Epithelial cell of prostate (primary cell): ENCODE data around the gene GRK4.
"Not testable (repeated sequence)": the region's sequence is repeated elsewhere in the genome, so short reads cannot be mapped to it uniquely, and the experiment has no call there.

Source experiments
- DNase-seq: peaks from one replicate; pipeline ENCODE4 v3.0.0-alpha.2; 2011; ENCODE audit warnings: low read depth, low spot score
- H3K27ac ChIP-seq: fragments of 450-650 bp; 2 replicates; pipeline ENCODE4 v1.5.1; 2017; ENCODE audit warnings: mild to moderate bottlenecking

The GRK4 gene

DNA sequence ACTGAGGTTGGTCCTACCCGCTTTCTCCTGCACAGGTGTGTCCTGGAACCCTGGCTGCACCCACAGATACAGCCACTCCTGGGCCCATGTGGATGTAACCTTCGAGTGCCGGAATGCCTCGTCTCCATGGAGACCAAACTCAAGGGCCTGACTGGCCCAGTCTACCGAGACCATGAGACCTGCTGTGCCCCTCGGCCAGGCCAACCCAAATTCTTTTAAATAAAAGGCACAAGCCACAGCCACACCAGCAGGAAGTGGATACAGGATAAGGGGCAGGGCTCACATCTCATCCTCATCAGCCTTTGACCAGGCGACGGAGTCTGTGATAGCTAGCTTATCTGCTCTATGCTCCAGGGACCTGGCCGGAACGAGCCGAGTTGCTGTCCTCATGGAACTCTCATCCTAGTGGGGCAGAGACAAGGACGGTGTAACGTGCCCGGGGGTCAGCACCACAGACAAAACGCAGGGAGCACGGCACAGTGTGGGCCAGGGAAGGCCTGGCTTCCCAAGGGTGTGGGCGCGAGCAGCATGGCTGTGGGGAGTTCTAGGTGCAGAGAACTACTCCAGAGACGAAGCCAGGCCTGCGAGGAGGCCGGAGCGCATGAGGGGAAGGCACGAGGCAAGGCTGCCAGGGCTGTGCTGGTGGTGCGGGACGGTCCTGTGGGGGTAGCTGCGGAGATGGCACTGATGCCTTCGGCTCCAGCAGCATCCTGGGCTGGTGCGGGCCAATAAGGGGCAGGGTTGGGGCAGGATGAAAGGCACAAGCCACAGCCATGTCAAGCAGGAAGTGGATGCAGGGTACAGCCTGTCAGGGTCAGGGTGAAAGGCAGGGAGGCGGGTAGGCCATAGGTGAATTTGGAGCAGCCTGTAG lies 22.9 kb upstream of the GRK4 start:
- no peak for DNase-seq
- no peak overlapping the region for H3K27ac ChIP-seq

DNA sequence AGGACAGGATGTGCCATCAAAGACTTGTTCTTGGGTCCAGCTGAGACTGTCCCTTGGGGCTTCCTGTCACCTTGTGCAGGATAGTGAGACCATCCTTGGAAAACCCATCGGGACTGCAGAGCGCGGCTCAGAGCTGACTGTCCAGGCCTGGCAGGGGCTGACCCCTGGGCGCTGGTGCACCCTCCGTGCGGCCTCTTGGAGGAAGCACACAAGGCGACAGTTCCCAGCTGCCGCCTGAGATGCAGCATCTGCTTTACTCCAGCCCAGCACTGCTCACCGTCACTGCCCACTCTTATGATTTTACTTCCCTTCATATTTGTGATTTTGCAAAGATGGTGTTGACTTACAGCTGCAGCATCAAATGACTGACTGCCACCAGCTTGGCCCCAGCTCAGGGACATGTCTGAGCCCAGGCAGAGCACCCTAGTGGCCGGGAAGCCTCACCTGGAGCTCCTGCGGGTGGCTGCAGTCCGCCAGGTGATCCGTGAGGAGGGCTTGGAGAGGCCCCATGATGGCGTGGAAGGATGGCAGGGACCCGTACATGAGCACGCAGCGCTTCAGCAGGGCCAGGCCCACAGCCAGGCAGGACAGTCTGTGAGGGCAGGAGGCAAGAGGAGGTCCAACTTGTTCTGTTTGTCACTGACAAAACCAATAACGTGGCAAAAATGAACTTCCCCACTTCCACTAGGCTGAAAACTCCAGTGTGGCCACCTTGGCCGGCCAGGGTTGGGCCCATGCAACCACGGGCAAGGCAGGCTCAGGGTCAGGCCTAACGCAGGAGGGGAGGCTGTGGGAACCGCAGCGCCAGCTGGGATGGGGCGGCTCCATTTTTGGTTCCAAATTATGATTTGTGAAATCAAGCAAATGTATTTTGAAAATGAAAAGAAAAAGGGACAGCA lies 22.0 kb upstream of the GRK4 start:
- no peak overlapping the region for H3K27ac ChIP-seq
- DNase-seq: no peak

DNA sequence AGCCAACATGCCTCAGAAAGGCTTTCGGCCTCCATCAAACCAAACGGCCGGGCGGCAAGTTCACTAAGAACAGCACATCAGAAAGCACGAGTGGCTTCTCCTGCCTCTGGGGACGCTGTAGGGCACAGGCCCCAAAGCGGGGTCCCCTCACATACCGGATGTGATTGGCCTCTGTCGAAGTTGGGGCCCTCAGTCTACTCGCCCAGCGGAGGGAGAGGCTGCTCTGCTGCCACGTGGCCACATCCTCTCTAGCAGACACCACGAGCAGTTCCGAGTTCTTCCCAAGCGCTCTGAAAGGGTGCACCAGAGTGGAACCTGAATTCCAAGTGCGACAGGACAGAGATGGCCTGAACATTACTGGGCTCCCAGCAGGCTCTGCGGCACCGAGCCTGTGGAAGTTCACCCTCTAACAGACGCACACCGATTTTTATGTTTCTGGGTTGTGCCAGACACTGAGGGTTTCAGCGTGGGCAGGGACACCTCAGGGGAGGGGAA lies 21.3 kb upstream of the GRK4 start:
- peak overlapping the region; percentile 27 for H3K27ac ChIP-seq

GRCh38 chr4:2942532-2943363 lies 20.6 kb upstream of the GRK4 start:
- H3K27ac ChIP-seq: peak overlapping the region; percentile 27
- DNase-seq: no peak

More for the DNA sequence above, 21.3 kb upstream of the GRK4 start:
- no peak for DNase-seq

DNA sequence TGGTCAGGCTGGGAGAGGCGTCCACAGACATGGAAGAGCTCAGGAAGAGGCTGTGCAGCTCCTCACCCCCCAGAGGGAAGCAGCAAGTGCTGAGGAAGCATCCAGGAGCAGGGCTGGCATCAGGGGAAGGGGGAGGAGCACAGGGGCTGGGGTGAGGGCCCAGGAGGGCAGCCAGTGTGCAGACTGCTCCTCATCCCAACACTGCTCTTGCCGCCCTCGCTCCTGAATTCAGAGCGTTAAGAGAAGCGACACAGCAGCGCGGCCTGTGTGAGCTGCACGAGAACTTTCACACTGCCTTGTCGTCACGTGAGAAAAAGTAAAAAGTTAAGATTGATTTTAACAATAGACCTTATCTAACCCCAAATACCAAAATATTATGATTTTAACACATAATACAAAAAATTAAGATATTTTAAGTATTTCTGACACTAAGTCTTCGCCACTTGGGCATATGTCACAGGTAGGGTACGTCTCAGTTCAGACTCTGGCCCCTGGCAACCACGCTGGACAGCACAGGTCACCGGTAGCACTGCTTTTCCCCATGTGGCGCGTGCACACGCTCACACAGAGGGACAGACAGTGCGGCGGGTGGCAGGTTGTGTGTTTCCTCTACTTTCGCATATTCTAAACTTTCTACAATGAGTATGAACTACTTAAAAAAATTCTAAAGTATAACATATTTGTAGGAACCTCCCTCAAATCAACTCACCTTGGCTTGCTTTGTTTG lies 19.8 kb upstream of the GRK4 start:
- peak overlapping the region; percentile 27 for H3K27ac ChIP-seq
- no peak for DNase-seq

GRCh38 chr4:2944091-2944482 lies 19.3 kb upstream of the GRK4 start:
- no peak for DNase-seq
- no peak overlapping the region for H3K27ac ChIP-seq

GRCh38 chr4:2944586-2945526 lies 18.5 kb upstream of the GRK4 start:
- no peak for DNase-seq
- no peak overlapping the region for H3K27ac ChIP-seq

DNA sequence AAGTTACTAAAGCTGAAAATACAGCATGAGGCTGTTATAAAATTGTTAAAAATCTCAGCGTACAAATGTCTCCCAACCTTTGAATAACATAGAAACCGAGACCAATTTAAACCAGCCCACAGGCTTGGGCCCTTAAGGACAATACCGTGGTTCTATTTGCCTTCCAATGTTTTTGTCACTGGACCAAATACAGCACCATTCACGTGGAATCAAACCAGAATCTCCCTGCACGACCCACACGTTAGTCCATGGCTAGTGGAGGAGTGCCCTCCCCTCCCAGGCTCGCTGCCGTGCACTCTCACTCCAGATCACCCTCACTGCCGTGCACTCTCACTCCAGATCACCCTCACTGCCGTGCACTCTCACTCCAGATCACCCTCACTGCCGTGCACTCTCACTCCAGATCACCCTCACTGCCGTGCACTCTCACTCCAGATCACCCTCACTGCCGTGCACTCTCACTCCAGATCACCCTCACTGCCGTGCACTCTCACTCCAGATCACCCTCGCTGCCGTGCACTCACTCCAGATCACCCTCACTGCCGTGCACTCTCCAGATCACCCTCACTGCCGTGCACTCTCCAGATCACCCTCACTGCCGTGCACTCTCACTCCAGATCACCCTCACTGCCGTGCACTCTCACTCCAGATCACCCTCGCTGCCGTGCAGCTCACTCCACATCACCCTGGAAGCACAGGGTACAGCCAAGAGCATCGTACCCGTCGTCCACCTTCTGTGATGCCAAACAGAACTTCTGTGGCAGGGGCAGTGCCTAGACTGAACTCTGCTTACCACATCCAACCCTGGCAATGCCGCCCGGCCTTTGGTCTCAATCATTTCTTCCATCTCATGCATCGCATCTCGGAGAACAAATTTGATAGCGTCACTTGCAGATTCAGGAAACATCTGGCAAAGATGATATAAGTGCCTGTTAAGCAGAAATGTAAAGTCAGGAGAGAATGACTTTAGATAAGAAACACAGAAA lies 17.5 kb upstream of the GRK4 start:
- not testable (repeated sequence) for DNase-seq, H3K27ac ChIP-seq

GRCh38 chr4:2946812-2947600 lies 16.4 kb upstream of the GRK4 start:
- no peak for DNase-seq
- no peak overlapping the region for H3K27ac ChIP-seq

DNA sequence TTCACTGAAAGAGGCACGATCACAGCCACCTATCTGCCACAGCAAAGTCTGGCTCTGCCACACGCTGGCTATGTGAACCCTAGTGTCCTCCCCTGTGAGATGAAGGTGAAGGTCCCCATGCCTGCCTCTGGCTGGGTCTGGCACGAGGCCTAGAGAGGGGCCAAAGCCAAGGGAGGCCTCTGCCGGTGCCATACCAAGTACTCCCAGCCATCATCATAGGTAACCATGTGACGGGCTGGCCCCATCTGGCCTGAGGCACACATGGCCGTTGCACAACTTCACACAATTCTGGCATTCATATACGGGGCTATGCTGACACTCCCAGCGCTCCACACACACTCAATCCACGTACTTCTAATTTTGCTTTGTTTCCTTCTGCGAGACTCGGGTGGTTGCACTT lies 15.4 kb upstream of the GRK4 start:
- no peak overlapping the region for H3K27ac ChIP-seq
- DNase-seq: no peak

DNA sequence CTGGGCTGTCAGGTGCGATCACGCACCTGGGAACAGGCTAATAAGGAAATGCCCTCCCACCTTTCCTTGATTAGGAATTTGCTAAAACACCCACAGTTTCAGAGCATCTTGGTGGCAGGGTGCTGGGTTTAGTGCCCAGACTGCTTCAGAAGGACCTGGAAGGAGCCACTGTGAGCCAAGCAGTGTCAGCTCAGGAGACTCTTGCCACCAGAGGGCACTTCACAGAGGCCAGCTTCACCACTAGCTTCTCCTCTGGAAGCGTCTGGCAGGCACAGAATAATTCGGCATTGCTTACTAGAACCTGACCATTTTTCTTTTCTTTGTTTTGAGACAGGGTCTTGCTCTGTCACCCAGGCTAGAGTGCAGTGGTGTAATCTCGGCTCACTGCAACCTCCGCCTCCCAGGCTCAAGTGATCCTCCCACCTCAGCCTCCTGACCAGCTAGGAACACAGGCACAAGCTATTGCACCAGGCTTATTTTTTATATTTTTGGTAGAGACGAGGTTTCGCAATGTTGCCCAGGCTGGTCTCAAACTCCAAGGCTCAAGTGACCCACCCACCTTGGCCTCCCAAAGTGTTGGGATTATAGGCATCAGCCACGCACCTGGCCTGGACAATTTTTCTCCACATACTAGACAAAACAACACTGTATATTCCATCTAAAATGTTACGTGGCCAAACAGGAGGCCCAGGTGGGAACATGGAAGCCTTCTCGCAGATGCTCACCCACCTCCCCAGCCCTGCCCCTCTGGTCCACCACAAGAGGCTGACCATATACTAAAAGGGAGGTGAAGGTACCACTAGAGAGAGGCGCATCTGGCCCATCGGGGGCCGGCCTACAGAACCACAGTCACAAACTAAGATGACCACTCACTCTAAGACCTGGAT lies 14.2 kb upstream of the GRK4 start:
- no peak for DNase-seq
- no peak overlapping the region for H3K27ac ChIP-seq

GRCh38 chr4:2949782-2950125 lies 13.6 kb upstream of the GRK4 start:
- H3K27ac ChIP-seq: no peak overlapping the region
- DNase-seq: no peak

- no peak overlapping the region for H3K27ac ChIP-seq
- no peak for DNase-seq
Observed at GRCh38 chr4:2950221-2950989, 13.0 kb upstream of the GRK4 start.

DNA sequence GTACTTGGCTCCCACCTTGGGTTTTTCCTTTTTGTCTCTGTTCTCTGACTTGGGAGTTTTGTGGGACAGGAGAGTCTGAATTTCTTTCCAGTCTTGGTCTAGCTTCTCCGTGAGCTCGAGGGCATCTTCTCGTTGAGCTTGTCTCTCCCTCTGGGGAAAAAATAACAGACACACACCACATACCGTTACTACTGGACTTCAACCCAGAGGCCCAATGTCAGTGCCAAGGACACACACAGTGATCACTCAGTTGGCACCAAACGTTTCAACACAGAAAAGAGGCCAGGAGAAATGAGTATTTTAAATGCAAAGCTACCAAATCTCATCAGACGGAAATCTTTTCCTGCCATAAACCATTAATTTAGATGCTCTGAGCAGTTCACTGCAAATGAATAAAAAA lies 9.9 kb upstream of the GRK4 start:
- DNase-seq: no peak
- H3K27ac ChIP-seq: no peak overlapping the region
